GM12801 (cell line): ENCODE measurements around the gene MAEA.

ENCODE experiments used
- TF ChIP-seq, protein P1 (sequence below): IDR thresholded peaks from one replicate; pipeline ENCODE4 v1.5.1; 2011; ENCODE audit warnings: control low read depth; ENCODE audit not compliant: insufficient read length; ENCODE audit errors: extremely low read depth

The MAEA gene

DNA sequence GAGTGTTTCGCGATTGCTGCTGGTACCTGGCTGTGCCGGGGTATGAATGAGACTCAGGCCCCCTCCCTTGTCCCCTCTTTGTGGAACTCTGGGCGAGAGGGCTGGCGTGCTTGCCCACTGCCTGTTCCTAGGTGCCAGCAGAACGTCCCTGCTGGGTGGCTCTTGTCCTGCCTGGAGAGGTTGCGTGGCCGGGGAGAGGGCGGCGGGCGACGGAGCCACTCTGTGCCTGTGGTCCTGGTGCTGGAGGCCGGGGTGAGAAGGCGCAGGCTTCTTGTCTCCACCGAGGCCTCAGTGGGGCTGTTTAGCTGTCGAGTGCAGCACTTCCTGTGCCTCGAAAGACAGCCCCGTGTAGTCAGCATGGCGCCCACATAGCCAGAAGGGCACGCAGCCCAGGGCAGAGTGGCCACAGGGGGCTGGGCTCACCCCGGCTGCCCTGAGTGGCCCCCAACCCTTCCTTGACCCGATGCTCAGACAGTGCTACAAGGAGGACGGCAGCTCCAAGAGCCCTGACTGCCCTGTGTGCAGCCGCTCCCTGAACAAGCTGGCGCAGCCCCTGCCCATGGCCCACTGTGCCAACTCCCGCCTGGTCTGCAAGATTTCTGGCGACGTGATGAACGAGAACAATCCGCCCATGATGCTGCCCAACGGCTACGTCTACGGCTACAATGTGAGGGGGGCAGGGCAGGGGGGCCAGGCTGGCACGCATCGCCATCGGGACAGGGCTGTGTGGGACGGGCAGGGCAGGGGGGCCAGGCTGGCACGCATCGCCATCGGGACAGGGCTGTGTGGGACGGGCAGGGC lies 48.5 kb downstream of the MAEA start:
- TF ChIP-seq, protein P1, sequence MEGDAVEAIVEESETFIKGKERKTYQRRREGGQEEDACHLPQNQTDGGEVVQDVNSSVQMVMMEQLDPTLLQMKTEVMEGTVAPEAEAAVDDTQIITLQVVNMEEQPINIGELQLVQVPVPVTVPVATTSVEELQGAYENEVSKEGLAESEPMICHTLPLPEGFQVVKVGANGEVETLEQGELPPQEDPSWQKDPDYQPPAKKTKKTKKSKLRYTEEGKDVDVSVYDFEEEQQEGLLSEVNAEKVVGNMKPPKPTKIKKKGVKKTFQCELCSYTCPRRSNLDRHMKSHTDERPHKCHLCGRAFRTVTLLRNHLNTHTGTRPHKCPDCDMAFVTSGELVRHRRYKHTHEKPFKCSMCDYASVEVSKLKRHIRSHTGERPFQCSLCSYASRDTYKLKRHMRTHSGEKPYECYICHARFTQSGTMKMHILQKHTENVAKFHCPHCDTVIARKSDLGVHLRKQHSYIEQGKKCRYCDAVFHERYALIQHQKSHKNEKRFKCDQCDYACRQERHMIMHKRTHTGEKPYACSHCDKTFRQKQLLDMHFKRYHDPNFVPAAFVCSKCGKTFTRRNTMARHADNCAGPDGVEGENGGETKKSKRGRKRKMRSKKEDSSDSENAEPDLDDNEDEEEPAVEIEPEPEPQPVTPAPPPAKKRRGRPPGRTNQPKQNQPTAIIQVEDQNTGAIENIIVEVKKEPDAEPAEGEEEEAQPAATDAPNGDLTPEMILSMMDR: no peak

DNA sequence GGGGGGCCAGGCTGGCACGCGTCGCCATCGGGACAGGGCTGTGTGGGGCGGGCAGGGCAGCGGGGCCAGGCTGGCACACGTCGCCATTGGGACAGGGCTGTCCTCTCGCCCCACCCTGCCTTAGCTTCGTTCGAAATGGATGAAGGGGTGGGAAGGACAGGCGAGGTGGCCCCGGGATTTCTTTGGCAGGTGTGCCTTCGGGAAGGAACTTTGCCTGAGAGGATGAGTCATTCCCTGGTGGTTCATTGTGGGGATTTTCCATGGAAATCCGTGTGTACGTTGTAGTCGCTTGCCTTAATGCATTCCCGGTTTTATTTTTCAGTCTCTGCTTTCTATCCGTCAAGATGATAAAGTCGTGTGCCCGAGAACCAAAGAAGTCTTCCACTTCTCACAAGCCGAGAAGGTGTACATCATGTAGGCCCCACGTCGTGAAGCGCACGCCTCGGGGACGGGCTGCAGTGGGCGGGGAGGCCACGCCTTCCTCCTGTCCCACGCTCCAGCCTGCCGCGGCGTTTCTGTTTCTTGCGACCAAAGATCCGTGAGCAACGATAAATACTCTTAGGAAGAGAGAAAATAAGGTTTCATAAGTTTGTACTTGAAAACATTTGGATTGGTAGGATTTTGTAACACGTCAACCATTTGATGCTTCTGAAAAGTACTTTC lies 49.2 kb downstream of the MAEA start:
- TF ChIP-seq, protein P1: no peak

- TF ChIP-seq, protein P1: no peak
These were observed 49.8 kb downstream of the MAEA start for GRCh38 chr4:1339489-1339888.

DNA sequence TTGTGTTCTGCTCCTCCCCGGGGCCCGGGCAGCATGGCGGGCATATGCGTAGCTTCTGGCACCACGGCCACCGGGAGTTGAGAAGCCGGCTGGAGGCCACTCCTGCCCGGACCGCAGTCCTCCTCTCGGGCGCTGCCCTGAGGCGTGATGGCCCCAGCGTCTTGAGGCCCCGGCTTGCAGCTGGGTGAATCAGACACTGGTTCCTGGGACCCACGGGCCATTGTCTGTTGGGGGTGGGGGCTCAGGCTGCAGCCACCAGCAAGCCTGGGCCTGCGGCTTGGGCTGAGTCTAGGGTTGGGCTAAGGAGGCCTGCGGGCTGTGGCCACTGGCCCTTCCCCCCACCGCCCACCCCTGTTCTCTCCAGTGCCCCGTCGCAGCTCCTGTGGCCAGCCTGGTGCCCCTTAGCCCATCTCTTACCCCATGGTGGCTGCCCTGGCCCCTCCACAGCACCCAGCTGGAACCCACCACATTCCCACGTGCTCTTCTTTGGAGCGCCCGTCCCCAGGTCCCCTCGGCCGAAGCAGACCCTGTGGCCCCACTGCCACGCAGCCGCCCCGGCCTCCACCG lies 50.6 kb downstream of the MAEA start:
- TF ChIP-seq, protein P1: no peak

GRCh38 chr4:1340861-1341260 lies 51.2 kb downstream of the MAEA start:
- TF ChIP-seq, protein P1: no peak

DNA sequence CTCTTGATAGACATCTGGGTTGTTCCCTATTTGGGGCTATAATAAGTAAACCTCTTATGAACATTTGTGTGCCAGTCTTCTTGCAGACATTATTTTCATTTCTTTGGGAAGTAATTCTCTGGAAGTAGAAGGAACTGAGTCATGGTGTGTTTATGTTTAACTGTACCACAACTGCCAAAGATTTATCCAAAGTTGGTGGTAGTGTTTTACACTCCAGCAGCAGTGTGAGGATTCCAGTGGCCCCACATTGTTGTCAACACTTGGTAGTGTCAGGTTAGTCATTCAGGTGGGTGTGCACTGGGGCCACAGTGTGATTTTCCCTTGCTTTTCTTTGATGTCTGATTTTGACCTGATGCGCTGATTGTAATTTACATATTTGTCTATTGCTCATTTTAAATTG lies 52.3 kb downstream of the MAEA start:
- TF ChIP-seq, protein P1: no peak

DNA sequence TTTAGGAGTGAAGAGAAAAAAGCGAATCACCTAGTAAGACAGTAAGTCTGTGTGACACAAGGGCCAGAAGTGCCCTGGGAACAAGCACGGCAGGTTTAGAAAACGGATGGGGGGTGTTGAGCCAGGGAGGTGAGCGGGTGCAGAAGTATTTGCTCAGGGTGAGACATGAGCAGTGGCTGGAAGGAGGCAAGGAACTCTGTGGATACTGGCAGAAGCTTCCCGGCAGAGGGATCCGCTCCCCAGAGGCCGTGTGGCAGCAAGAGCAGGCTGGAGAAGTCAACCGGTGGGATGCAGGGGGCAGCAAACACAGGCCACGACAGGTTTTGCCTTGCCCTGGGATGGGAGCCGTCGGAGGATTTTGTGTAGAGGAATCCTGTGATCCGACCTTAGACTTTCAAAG lies 55.0 kb downstream of the MAEA start:
- TF ChIP-seq, protein P1: no peak
